Endothelial cell of umbilical vein (primary cell): ENCODE measurements around the gene NKX2-4.

ENCODE experiments used
- CTCF ChIP-seq, 2 donors: IDR thresholded peaks; 1 replicate in 1 of 2; 2 replicates in 1 of 2; pipeline ENCODE4 v1.5.1; 2011; ENCODE audit warnings: low read length in 2 of 2, mild to moderate bottlenecking in 2 of 2, moderate library complexity in 2 of 2, control low read depth in 1 of 2, inconsistent platforms in 1 of 2, low read depth in 1 of 2; ENCODE audit not compliant: insufficient read depth in 1 of 2; ENCODE audit errors: extremely low read depth in 1 of 2
- EZH2 ChIP-seq: IDR thresholded peaks from 2 replicates; pipeline ENCODE4 v1.6.1; 2012; ENCODE audit warnings: borderline replicate concordance, low read depth, mild to moderate bottlenecking, moderate library complexity, low read length, inconsistent platforms; ENCODE audit not compliant: severe bottlenecking
- GATA2 ChIP-seq: IDR thresholded peaks from 2 replicates; pipeline ENCODE4 v1.7.0; 2011; ENCODE audit warnings: low read depth, mild to moderate bottlenecking, moderate library complexity, mixed read lengths, low read length; ENCODE audit not compliant: insufficient read length, insufficient read depth
- MAX ChIP-seq: IDR thresholded peaks from 2 replicates; pipeline ENCODE4 v1.6.1; 2011; ENCODE audit not compliant: insufficient read depth, insufficient read length
- MYC ChIP-seq: IDR thresholded peaks from one replicate; pipeline ENCODE4 v1.6.1; 2011; ENCODE audit warnings: mild to moderate bottlenecking, low read depth, low read length
- POLR2A ChIP-seq: IDR thresholded peaks from 2 replicates; pipeline ENCODE4 v1.6.1; 2012; ENCODE audit warnings: low read depth, mild to moderate bottlenecking, control low read depth, low read length

- TF ChIP-seq MYC (no peak), GATA2 (no peak), EZH2 (no peak), MAX (no peak), CTCF (IDR thresholded peaks at IDR 0.05; ENCODE audit: extremely low read depth in 1 of 2, insufficient read depth in 1 of 2, low read depth in 1 of 2, low read length in 2 of 2) (no peak), POLR2A (no peak)
These were observed 36.6 kb downstream of the NKX2-4 start for GRCh38 chr20:21360705-21361104.
